Testis (tissue), 3 donors: ENCODE measurements around the gene SEC14L1. TPM values are rescaled to one million over a fixed set of nuclear protein-coding genes. Genes with fewer than 3 reads are reported as not detected.
A peak's percentile ranks its signal among the peaks of the same experiment; 100 is the strongest.

Source experiments
- DNase-seq: peaks from one replicate; pipeline ENCODE4 v3.0.0-alpha.2; 2019
- H3K27ac ChIP-seq, 2 donors: fragments of 200-600 bp; sonication (generic); one replicate each; pipeline ENCODE4 v1.5.1; 2019
- H3K27me3 ChIP-seq: fragments of 200-600 bp; sonication (generic); one replicate; pipeline ENCODE4 v1.5.1; 2019
- H3K36me3 ChIP-seq: fragments of 200-600 bp; sonication (generic); one replicate; pipeline ENCODE4 v1.5.1; 2017; ENCODE audit warnings: low read depth; ENCODE audit errors: missing control alignments
- H3K4me1 ChIP-seq: fragments of 200-600 bp; sonication (generic); one replicate; pipeline ENCODE4 v1.5.1; 2019
- H3K4me3 ChIP-seq, 2 donors: fragments of 200-600 bp; sonication (generic); one replicate each; pipeline ENCODE4 v1.5.1; 2017 to 2019
- H3K9me3 ChIP-seq: fragments of 200-600 bp; sonication (generic); one replicate; pipeline ENCODE4 v1.5.1; 2017
- CTCF ChIP-seq, 3 experiments: fragments of 450-650 bp in 2 of 3; fragments of 200-600 bp in 1 of 3; sonication (generic) in 1 of 3; IDR thresholded peaks; one replicate each; pipeline ENCODE4 v1.5.1; 2016 to 2019; ENCODE audit warnings: antibody characterized with exemption in 3 of 3, mild to moderate bottlenecking in 2 of 3, moderate library complexity in 1 of 3
- POLR2A ChIP-seq: fragments of 450-650 bp; IDR thresholded peaks from one replicate; pipeline ENCODE4 v1.6.1; 2017; ENCODE audit warnings: antibody characterized with exemption, mild to moderate bottlenecking, moderate library complexity
- WGBS, 2 donors: methylation state at CpG; one replicate each; pipeline ENCODE4 v1.1.5; 2018; 5-methylcytosine and 5-hydroxymethylcytosine counted together
- intact Hi-C: fragments of 100-400 bp; cut with DNase I; formaldehyde crosslinking; loops from one replicate; pipeline ENCODE4 v1.15.1; 2023; ENCODE audit warnings: low total_unique reads
- polyA plus RNA-seq: library from polyadenylated mRNA; stranded (reverse); fragments of 350-450 nt; fragmentation: Illumina TruSeq; extraction: RNeasy Lipid Tissue Mini Kit (QIAGEN cat#74804); gene quantifications from one replicate; pipeline ENCODE4 v1.2.3, GENCODE V29; 2014; ENCODE audit warnings: low read depth, low replicate concordance; ENCODE audit not compliant: insufficient read depth
- total RNA-seq, 2 donors: library from RNA; depleted of rRNA; stranded (reverse); fragments of >200 nt; gene quantifications; one replicate each; pipeline ENCODE4 v1.2.3, GENCODE V29; 2016

The SEC14L1 gene
- total and polyA plus RNA-seq, 3 donors from 2014 or later, result 143 to 262 (median 240) TPM

- no peak overlapping the region for H3K4me3 ChIP-seq
- H3K27me3 ChIP-seq, result no peaks in the 10 kb centered on the region
- H3K9me3 ChIP-seq, result no peaks in the 10 kb centered on the region
- no peak for DNase-seq
- intact Hi-C loops, result no loop called here
- WGBS, 2 donors, result 38 to 64% methylated on average over 3 of the region's 3 CpGs
- peaks cover 25% of the 10 kb centered on the region for H3K4me1 ChIP-seq
- TF ChIP-seq POLR2A, result no peak
- H3K27ac ChIP-seq, result peak overlapping the region; percentile 25 to 64
- H3K36me3 ChIP-seq, result no peaks in the 10 kb centered on the region
Observed at GRCh38 chr17:77116371-77116860, 24.4 kb upstream of the SEC14L1 start.

GRCh38 chr17:77117415-77117814 lies 23.4 kb upstream of the SEC14L1 start:
- Histone ChIP-seq H3K9me3 (no peaks in the 10 kb centered on the region), H3K27me3 (no peaks in the 10 kb centered on the region), H3K27ac (peak overlapping the region in 1 of 2 donors; percentile 64), H3K4me3 (no peak overlapping the region), H3K4me1 (peaks cover 30% of the 10 kb centered on the region), H3K36me3 (no peaks in the 10 kb centered on the region)
- DNase-seq, result no peak
- 93 to 95% methylated on average over 4 of the region's 4 CpGs for WGBS, 2 donors
- TF ChIP-seq POLR2A (no peak), CTCF (IDR thresholded peaks at IDR 0.05) (no peak)
- intact Hi-C loops, result no loop called here

- 84 to 86% methylated on average over 18 of the region's 18 CpGs for WGBS, 2 donors
- intact Hi-C loops, result no loop called here
- no peaks in the 10 kb centered on the region for H3K9me3 ChIP-seq
- no peaks in the 10 kb centered on the region for H3K27me3 ChIP-seq
- H3K36me3 ChIP-seq, result no peaks in the 10 kb centered on the region
- peak overlapping the region in 1 of 2 donors; percentile 64 for H3K27ac ChIP-seq
- no peak for DNase-seq
- peaks cover 33% of the 10 kb centered on the region for H3K4me1 ChIP-seq
- H3K4me3 ChIP-seq, result no peak overlapping the region
- no peak for TF ChIP-seq POLR2A
- TF ChIP-seq CTCF (IDR thresholded peaks at IDR 0.05), result no peak
Observed at GRCh38 chr17:77118251-77118928, 22.4 kb upstream of the SEC14L1 start.

- no peak overlapping the region for H3K4me3 ChIP-seq
- WGBS, 2 donors, result 76 to 84% methylated on average over 10 of the region's 10 CpGs
- intact Hi-C loops, result no loop called here
- TF ChIP-seq CTCF (IDR thresholded peaks at IDR 0.05) (no peak), POLR2A (no peak)
- H3K9me3 ChIP-seq, result no peaks in the 10 kb centered on the region
- H3K27ac ChIP-seq, result peak overlapping the region in 1 of 2 donors; percentile 15
- no peak for DNase-seq
- H3K27me3 ChIP-seq, result no peaks in the 10 kb centered on the region
- peaks cover 39% of the 10 kb centered on the region for H3K4me1 ChIP-seq
- H3K36me3 ChIP-seq, result no peaks in the 10 kb centered on the region
Observed at GRCh38 chr17:77119668-77120301, 21.0 kb upstream of the SEC14L1 start.

- TF ChIP-seq POLR2A (no peak), CTCF (IDR thresholded peaks at IDR 0.05) (no peak)
- H3K4me1 ChIP-seq, result peaks cover 28% of the 10 kb centered on the region
- no peak for DNase-seq
Observed at GRCh38 chr17:77120868-77121267, 19.9 kb upstream of the SEC14L1 start.

More at GRCh38 chr17:77120868-77121267, 19.9 kb upstream of the SEC14L1 start:
- intact Hi-C loops, result no loop called here
- WGBS, 2 donors, result 50 to 60% methylated on average over 7 of the region's 7 CpGs
- Histone ChIP-seq H3K4me3 (no peak overlapping the region), H3K27ac (peak overlapping the region; percentile 39 to 46), H3K36me3 (no peaks in the 10 kb centered on the region), H3K9me3 (no peaks in the 10 kb centered on the region), H3K27me3 (no peaks in the 10 kb centered on the region)
